Measurements from ENCODE around the gene PDE4C. TPM values are rescaled to one million over a fixed set of nuclear protein-coding genes. Genes with fewer than 3 reads are reported as not detected.

PDE4C gene
- total RNA-seq, 1 experiment from 2014 or later: 3.0 TPM

GRCh38 chr19:18226956-18227780 lies 930 bp upstream of the PDE4C start (continued):
- no peak for TF ChIP-seq PRRX2 (CRISPR knock-in tag; IDR thresholded peaks at IDR 0.05)
- TF ChIP-seq ZNF423 (CRISPR knock-in tag; IDR thresholded peaks at IDR 0.05): no peak

- peaks cover 25% of the 10 kb centered on the region for H3K4me1 Mint-ChIP-seq
- no peaks in the 10 kb centered on the region for H3K9me3 Mint-ChIP-seq
- H3K27ac Mint-ChIP-seq: no peak overlapping the region
- ChIA-PET POLR2A (interaction anchor here (2.1 kb wide), 1 partner anchor 31 kb away, joined by 5 read pairs; no protein-coding TSS in a partner anchor), CTCF (interaction anchor here (0.5 to 3.9 kb wide), 8 partner anchors 17 to 185 kb away, joined by 3 to 72 read pairs (median 7); a partner anchor contains a TSS)
- H3K36me3 Mint-ChIP-seq: no peaks in the 10 kb centered on the region
- ATAC-seq: no peak
- H3K4me3 Mint-ChIP-seq: peak overlapping the region; percentile 92
- H3K27me3 Mint-ChIP-seq (ENCODE audit: low read depth): peaks cover 42% of the 10 kb centered on the region
- no peak for TF ChIP-seq IRF1 (CRISPR knock-in tag; IDR thresholded peaks at IDR 0.05)
- TF ChIP-seq FOXP1 (CRISPR knock-in tag; IDR thresholded peaks at IDR 0.05; ENCODE audit: borderline replicate concordance): 0 out of 2 replicates have a peak, but pooled peaks have one; percentile 36
- no peak for DNase-seq (ENCODE audit: low spot score)
These were observed 910 bp downstream of the PDE4C start for GRCh38 chr19:18225355-18225701.

- Mint-ChIP-seq H3K9me3 (no peaks in the 10 kb centered on the region), H3K36me3 (no peaks in the 10 kb centered on the region), H3K27ac (peak overlapping the region; percentile 100), H3K4me3 (peak overlapping the region; percentile 92), H3K27me3 (ENCODE audit: low read depth) (peaks cover 42% of the 10 kb centered on the region), H3K4me1 (peaks cover 30% of the 10 kb centered on the region)
- peak; percentile 100 for DNase-seq (ENCODE audit: low spot score)
- CTCF ChIA-PET: interaction anchor here (0.5 to 3.9 kb wide), 31 partner anchors 8 to 227 kb away, joined by 3 to 72 read pairs (median 5); partner anchors contain the start of genes ARRDC2, GDF15, JUND and LSM4
- peak; percentile 91 for ATAC-seq
- POLR2A ChIA-PET: interaction anchor here (0.9 to 2.1 kb wide), 8 partner anchors 8 to 73 kb away, joined by 3 to 26 read pairs (median 5); partner anchors contain the start of genes JUND and RAB3A
- TF ChIP-seq SP1 (CRISPR knock-in tag; conservative IDR thresholded peaks at IDR 0.05) (0 out of 2 replicates have a peak, but pooled peaks have one; percentile 23), E2F5 (CRISPR knock-in tag; IDR thresholded peaks at IDR 0.05) (0 out of 2 replicates have a peak, but pooled peaks have one; percentile 34), USF1 (CRISPR knock-in tag; IDR thresholded peaks at IDR 0.05) (no peak), MAX (CRISPR knock-in tag; IDR thresholded peaks at IDR 0.05) (0 out of 2 replicates have a peak, but pooled peaks have one; percentile 12), PRDM15 (CRISPR knock-in tag; IDR thresholded peaks at IDR 0.05) (peak; percentile 87)
These were observed 1.5 kb downstream of the PDE4C start for GRCh38 chr19:18224525-18225354.
